Epidermal melanocyte (primary cell): ENCODE results near the gene TRAPPC6A.
"Not testable (repeated sequence)": the region's sequence is repeated elsewhere in the genome, so short reads cannot be mapped to it uniquely, and the experiment has no call there.

Experiments used
- DNase-seq: peaks from one replicate; pipeline ENCODE4 v3.0.0; 2011; ENCODE audit warnings: low spot score; ENCODE audit not compliant: insufficient read length

Gene TRAPPC6A

DNA sequence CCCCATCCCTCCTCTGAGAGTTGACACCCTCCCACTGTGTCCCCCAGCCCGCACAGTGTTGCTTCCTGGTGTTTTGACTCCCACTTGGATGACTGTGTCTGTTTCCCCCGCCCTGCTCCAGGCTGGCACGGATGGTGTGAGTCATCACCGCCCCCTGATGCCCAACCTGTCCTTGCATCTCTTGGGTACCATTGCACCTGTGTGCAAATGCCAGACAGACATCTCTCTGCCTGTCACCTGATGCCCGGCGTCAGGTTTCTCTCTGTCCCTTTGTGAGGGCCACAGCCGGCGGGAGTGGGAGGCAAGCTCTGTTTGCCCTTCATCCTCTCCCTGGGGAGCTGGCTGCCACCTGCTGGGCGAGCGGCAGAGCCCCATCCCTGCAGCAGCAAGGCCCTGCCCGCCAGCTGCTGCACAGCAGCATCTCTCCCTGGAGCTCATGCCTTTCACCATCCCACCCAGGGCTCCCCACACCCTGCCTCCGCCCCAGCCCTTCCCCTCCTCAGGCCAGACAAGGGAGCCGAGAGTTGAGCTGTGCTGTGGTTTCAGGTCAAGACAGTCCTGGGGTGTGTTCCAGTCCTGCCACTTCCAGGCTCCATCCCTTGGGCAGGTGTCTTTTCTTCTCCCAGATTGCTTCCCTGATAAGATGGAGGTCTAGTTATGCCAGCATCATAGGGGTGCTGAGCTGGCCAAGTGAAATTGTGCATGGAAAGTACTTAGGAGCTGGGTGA is 47.0 kb downstream of the TRAPPC6A start:
- no peak for DNase-seq

DNA sequence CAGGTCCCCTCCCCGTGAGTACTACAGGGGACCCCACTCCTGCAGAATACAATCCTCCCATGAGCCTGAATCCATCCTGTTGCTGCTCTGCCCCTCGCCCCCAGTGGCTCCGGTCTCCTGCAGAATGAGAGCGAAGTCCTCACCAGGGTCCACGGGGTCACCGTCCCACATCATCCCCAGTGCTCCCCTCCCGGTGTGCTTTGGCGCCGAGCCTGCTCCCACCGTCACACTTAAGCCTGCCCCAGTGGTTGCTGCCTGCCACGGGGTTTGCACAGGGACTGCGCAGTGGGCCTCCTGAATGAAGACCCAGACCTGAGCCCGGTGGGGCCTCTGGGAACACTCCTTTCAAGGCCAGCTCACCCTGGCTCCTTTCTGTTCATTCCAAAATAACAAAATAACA is 47.8 kb downstream of the TRAPPC6A start:
- DNase-seq = no peak

DNA sequence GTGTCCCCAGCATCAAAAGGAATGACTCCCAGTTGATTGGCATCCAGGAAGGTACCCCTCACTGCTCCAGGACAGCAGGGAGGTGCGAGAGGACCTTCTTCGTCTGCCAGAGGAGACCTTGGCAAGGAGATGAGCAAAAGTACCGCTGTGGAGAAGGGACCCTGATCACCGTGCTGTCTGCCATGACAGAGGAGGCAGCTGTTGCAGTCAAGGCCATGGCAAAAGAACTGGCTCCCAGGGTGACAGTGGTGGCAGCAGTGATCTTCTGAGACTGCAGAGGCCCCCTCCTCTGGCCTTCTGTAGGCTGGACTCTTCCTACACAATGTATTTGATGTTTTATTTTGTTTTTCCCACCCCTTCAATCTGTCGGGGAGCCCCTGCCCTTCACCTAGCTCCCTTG is 49.2 kb downstream of the TRAPPC6A start:
- no peak for DNase-seq

DNA sequence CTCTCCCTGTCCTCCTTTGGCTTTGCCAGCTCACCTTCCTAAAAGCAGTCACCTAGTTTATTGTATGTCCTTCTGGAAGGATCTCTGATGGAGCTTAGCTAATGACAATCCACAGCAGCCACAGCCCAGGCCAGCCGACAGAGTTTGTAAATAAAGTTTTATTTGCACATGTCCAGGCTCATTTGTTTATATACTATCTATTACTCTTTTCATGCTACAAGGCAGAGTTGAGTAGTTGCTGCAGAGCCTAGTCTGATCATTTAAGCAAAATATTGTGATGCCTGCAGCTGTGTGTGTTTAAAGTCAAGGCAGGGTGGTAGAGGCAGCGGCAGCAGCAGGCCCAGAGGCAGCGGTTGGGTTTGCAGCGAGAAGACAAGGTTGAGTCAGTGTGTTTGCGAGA is 49.9 kb downstream of the TRAPPC6A start:
- no peak for DNase-seq

DNA sequence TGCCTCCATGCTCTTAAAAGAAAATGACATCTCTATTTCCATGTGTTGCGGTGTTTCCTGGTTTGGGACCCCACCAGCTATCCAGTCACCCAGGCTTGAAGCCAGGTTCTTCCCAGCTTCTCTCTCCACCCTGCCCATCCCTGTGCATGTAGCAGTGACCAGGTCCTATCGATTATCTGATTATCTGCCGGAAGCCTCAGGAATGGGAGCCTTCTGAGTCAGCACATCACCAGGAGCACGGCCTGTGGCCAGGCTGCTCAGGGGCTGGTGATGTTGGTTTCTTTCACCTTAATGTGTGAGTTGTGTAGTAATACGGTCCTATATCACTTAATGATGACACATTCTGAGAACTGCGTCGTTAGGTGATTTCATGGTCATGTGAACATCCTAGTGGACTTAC is 51.4 kb downstream of the TRAPPC6A start:
- DNase-seq = no peak

DNA sequence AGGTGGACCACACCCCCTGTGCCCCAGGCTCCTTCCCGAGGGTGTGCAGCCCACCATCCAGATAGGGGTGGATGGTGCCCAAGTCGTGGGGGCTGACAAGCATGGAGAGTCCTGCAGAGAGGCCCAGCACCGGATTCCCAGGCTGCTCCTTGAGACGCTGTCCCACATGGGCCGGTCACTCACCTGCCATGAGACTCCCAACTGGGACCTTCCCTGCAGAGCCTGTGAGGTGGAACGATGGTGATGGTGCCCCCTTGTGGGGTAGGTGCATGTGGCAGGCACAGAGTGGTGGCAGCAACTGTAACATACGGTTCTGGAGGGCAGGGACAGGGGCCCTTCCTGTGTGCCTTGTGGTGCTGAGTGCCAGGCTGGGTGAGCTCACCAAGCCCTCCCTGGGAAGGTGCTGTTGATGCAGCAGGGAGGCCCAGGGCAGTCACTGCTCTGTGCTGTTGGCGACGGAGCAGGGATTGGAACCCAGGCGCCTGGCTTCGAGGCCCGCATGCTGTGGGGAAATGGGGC is 52.0 kb downstream of the TRAPPC6A start:
- no peak for DNase-seq

DNA sequence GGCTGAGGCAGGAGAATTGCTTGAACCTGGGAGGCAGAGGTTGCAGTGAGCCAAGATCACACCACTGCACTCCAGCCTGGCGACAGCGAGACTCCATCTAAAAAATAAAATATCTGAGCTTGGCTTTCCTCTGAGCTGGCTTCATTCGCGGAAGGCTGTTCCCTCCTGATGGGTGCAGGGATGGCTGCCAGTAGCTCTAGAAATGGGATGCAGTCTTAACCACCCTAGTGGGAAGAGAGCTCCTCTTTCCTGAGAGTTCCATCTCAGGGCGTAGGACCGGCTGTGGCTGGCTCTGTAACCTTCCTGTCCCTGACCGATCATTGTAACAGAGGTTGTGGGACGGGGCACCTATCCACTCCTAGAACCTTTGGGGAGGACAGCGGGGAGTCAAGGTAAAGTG is 52.7 kb downstream of the TRAPPC6A start:
- no peak for DNase-seq

DNA sequence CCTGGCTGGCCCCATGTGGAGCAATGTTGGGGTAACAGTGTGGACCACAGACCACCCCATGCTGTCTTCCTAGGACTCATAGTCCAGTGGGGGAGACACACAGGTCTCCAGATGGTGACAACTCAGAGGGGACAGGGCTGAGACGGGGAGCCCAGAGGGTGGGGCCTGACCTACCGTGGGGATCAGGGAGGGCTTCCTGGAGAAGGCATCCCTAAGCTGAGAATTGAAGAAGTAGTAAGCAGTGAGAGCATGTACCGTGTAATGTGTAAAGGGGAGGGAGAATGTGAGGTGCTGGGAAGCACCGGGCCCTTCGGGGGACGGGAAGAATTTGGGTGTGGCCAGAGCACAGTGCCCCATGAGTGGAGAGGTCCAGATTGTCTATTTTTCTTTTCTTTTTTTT is 54.0 kb downstream of the TRAPPC6A start:
- DNase-seq = no peak

DNA sequence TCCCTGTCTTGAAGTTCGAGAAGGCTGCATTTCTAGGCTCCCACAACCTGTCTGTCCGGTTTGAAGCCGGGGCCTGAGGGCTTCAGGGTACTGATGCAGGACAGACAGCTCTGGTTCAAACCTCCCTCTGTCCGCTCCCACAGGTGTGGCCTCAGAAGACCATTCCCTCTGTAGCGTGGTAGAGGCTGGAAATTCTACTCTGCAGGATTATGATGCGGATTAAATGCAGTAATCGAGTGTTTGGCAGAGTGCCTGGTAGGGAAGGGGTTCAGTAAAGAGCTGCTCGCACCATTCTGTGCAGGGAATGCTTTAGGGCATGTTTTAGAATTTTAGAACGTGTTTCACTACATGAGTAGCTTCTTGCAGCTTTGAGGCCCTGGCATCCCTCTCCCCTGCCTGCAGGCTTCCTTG is 54.6 kb downstream of the TRAPPC6A start:
- DNase-seq = no peak

DNA sequence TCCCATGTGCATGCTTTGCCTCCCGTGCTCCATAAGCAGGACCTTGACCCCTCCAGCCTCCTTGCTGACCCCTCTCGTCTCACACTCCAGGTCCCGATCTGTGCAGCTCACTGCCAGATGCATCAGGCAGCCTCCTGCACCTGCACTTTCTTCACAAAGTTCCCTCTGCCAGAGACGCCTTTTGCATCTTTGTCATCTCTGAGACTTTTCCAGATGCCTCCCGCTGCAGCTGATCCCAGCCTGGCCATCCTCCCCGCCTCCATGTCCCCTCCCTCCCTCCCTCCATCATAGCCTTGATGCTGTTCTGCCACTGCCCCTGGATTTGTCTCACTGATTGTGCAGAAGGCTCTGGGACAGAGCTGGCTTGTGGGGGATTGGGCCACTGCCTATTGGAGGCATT is 55.2 kb downstream of the TRAPPC6A start:
- DNase-seq = no peak

DNA sequence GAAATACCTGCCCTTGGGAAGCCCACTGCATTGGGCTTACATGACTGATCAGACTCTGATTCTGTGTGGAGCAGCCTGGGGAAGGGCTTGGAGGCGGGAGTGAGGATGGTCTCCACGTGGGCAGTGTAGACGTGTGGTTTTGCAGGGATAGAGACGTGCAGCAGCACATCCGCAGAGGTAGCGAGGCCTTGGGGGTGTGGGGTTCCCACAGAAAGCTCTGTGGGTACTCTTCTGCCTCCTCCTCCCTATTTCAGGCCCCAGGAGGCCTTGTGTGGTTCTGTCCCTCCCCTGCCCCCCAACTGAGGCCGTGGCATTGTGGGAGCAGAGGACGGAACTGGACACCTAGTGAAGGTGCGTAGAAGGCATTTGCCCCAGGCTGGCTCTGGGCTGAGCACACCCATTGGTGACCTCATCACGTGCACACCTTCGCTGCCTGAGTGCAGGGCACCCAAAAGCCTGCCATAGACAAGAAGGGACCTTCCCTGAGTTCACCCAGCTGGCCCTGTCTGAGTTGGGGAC is 56.2 kb downstream of the TRAPPC6A start:
- no peak for DNase-seq

DNA sequence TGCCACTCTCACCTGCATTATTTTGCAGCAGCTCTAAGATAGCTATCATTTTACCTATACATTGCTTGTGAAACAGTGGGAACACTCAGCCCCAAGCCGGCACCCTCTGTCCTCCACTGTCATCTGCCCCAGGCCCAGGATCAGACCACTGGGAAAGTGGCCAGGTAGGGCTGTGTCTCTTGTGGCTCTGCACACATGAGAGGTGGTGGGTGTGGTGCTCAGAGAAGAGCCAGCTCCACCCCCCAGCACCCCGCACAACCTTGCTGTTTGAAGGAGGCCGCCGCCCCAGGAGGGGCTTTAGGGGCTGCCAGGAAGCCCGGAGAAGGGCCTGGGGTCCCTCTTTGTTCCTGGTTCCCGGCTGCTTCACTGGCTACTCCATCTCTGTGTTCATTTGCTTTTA is 58.5 kb downstream of the TRAPPC6A start:
- DNase-seq = no peak

DNA sequence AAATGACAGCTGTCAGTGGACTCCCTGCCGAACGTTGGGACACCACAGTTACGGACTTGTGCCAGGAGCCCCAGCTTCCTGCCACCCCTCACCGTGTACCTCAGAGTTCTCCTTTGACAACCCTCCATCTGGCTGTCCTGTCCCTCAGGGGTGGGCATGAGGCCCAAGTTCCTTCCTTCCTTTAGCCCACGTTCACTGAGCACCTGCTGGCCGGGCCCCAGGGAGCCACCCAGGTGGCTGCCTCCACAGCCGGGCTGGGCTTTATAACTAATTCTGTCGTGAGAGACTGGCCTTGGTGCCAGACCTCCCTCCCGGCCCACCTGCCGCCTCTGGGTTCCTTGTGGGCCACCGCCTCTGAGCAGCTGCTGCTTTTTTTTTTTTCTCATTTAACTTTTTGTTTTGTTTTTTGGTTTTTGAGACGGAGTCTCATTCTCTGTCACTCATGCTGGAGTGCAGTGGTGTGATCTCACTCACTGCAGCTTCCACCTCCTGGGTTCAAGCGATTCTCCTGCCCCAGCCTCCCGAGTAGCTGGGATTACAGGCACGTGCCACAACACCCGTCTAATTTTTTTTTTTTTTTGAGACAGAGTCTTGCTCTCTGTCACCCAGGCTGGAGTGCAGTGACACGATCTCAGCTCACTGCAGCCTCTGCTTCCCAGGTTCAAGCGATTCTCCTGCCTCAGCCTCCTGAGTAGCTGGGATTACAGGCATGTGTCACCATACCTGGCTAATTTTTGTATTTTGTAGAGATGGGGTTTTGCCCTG is 59.3 kb downstream of the TRAPPC6A start:
- not testable (repeated sequence) for DNase-seq

DNA sequence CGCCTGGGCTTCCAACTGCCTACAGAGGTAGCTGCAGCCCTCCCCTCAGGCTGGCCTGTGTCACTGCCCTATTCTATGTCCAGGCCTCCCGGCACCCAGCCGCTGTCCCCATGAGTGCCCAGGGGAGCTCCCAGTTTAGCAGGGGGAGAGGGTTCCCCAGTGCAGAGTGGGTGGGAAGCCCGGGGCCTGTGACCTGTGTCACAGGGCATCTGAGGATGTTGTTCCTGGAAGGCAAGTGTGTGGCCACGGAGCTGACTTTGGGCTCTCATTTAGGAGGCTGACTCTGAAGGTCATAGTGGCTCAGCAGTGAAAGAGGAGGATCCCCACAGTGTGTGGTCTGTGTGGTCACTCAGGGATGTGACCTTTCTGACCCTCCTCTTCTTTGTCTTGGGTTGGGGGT is 59.9 kb downstream of the TRAPPC6A start:
- no peak for DNase-seq

DNA sequence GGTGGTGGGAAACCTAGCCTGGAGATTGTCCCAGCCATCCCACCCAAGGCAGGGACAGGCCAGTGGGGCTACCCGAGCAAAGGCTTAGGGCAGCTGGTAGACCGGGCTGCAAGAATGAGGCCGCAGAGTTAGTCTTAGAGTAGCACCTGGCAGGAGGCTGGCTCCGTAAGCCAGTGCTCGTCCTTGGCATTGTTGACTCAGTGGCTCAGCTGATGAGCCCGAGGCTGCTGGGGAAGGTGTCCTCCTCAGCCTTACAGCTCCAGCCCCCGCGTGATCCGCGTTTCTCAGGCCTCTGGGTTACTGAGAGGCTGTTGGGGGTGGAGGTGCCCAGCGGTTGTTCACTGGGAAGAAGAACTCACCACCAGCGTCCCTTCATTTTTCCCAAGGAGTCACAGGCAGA is 60.4 kb downstream of the TRAPPC6A start:
- no peak for DNase-seq

DNA sequence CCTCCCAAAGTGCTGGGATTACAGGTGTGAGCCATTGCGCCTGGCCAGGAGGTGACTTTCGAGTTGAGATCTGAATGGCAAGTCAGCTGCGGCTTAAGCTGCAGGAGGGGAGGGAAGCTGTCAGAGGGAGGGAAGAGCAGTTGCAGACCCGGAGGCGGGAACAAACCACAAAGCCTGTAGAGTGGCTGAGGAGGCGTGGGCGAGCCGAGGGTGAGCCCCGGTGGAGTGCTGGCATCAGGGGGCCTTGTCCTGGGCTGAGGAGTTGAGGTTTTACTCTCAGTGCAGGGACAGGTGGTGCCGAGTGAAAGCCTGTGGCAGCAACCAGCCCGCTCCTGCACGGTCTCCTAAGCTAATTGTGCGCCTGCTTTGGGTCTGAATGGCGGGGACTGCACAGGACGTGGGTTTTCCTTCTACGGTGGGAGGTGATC is 60.9 kb downstream of the TRAPPC6A start:
- DNase-seq = no peak

DNA sequence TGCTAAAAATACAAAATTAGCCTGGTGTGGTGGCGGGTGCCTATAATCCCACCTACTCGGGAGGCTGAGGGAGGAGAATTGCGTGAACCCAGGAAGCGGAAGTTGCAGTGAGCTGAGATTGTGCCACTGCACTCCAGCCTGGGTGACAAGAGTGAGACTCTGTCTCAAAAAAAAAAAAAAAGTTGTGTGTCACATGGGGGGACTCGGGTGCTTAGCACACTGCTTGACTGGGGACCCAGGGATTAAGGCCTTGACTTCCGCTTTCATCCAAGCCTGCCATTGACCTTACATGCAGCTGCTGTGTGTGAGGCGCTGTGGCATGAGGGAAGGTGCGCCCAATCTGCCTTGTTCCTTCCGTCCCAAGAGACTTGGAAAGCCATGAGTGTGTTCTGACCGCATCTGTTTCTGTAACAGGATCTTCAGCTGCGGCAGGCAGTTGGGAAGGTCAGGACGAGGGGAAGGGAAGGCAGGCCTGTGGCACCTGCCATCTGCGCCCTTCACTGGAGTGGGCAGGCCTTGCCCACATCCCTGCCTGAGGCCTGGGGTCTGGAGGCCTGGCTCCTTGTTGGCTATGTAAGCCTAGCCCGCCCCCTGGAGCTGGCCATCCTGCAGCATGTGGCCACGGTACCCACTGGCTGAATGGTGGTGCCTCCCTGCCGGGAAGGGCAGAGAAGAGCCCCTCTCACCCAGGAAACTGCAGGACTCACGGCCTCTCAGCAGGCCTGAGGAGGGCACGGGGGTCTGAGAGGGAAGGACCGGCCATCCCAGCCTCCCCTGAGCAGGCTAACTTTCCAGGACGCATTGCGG is 62.0 kb downstream of the TRAPPC6A start:
- DNase-seq = no peak

DNA sequence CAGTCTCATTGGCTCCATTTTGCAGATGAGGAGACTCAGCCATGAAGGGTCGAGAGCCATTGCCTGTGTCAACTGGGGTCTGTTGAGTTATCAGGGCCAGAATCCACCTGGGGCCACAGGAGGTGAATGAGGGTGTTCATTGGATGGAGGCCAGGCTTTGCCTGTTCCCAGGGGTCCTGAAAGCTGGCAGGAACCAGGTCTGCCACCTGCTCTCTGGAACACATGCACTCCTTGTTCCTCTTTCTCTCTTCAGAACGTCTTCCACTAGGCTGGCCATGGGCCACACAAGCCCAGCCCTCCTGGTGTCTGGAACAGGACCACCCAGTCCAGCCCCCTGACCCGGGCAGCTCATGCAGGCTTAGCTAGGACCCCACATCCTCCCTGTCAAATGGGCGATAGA is 63.9 kb downstream of the TRAPPC6A start:
- DNase-seq = no peak

DNA sequence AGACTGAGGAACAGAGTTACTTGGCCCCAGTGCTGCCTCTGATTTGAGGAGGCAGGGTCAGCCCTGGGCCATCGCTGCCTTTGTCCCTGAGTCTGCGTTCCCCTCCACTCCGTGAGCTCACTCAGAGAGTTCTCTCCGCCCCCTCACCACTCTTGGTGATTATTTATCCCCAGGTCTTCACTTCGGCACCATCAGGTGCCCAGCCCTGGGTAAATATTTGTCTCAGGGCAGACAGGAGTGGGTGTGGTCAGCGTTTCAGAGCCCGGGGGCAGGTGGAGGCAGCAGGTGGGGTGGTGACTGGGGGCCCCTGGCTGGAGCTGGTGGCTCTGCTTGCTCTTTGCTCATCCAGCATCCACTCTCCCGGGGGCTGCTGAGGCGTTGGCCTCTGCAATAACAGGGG is 64.4 kb downstream of the TRAPPC6A start:
- no peak for DNase-seq
